ENCODE data around the gene DLD.

The DLD gene

GRCh38 chr7:107850216-107850615 is 40.8 kb upstream of the DLD start:
- H3K36me3 ChIP-seq (replicated peaks) = no peaks in the 10 kb centered on the region
- H3K27ac ChIP-seq = no peak overlapping the region
- no peak for DNase-seq
- no peak overlapping the region for H3K4me3 ChIP-seq (ENCODE audit: low read depth, low read length)
- in situ Hi-C loops (cut with HindIII; ENCODE audit: low pct_ligation_motif_present, low sequenced_read_pairs) = no loop called here
- no peaks in the 10 kb centered on the region for H3K27me3 ChIP-seq (replicated peaks)
- TF ChIP-seq CTCF (IDR thresholded peaks at IDR 0.05; ENCODE audit: low read depth, low read length, missing control alignments) = no peak

GRCh38 chr7:107850643-107851042 is 40.3 kb upstream of the DLD start:
- no peak overlapping the region for H3K4me3 ChIP-seq (ENCODE audit: low read depth, low read length)
- TF ChIP-seq CTCF (IDR thresholded peaks at IDR 0.05; ENCODE audit: low read depth, low read length, missing control alignments) = no peak
- DNase-seq = no peak
- no peaks in the 10 kb centered on the region for H3K27me3 ChIP-seq (replicated peaks)
- H3K36me3 ChIP-seq (replicated peaks) = no peaks in the 10 kb centered on the region
- H3K27ac ChIP-seq = no peak overlapping the region
- in situ Hi-C loops (cut with HindIII; ENCODE audit: low pct_ligation_motif_present, low sequenced_read_pairs) = no loop called here

GRCh38 chr7:107854454-107854853 is 36.5 kb upstream of the DLD start:
- TF ChIP-seq CTCF (IDR thresholded peaks at IDR 0.05; ENCODE audit: low read depth, low read length, missing control alignments) = no peak
- H3K36me3 ChIP-seq (replicated peaks) = no peaks in the 10 kb centered on the region
- H3K4me3 ChIP-seq (ENCODE audit: low read depth, low read length) = no peak overlapping the region
- no peaks in the 10 kb centered on the region for H3K27me3 ChIP-seq (replicated peaks)
- in situ Hi-C loops (cut with HindIII; ENCODE audit: low pct_ligation_motif_present, low sequenced_read_pairs) = no loop called here
- H3K27ac ChIP-seq = no peak overlapping the region
- no peak for DNase-seq

GRCh38 chr7:107854989-107855388 is 36.0 kb upstream of the DLD start:
- Histone ChIP-seq H3K27ac (no peak overlapping the region), H3K4me3 (ENCODE audit: low read depth, low read length) (no peak overlapping the region), H3K36me3 (replicated peaks) (no peaks in the 10 kb centered on the region), H3K27me3 (replicated peaks) (no peaks in the 10 kb centered on the region)
- peak; percentile 18 for DNase-seq
- TF ChIP-seq CTCF (IDR thresholded peaks at IDR 0.05; ENCODE audit: low read depth, low read length, missing control alignments) = no peak
- in situ Hi-C loops (cut with HindIII; ENCODE audit: low pct_ligation_motif_present, low sequenced_read_pairs) = no loop called here

- Histone ChIP-seq H3K4me3 (ENCODE audit: low read depth, low read length) (no peak overlapping the region), H3K27me3 (replicated peaks) (no peaks in the 10 kb centered on the region), H3K36me3 (replicated peaks) (no peaks in the 10 kb centered on the region), H3K27ac (no peak overlapping the region)
- in situ Hi-C loops (cut with HindIII; ENCODE audit: low pct_ligation_motif_present, low sequenced_read_pairs) = no loop called here
- TF ChIP-seq CTCF (IDR thresholded peaks at IDR 0.05; ENCODE audit: low read depth, low read length, missing control alignments) = no peak
- DNase-seq = no peak
These were observed 34.0 kb upstream of the DLD start for GRCh38 chr7:107856806-107857540.

GRCh38 chr7:107857541-107857912 is 33.5 kb upstream of the DLD start:
- Histone ChIP-seq H3K27ac (no peak overlapping the region), H3K4me3 (ENCODE audit: low read depth, low read length) (no peak overlapping the region), H3K36me3 (replicated peaks) (no peaks in the 10 kb centered on the region), H3K27me3 (replicated peaks) (no peaks in the 10 kb centered on the region)
- DNase-seq = peak; percentile 27
- TF ChIP-seq CTCF (IDR thresholded peaks at IDR 0.05; ENCODE audit: low read depth, low read length, missing control alignments) = no peak
- in situ Hi-C loops (cut with HindIII; ENCODE audit: low pct_ligation_motif_present, low sequenced_read_pairs) = no loop called here

Data from brain microvascular endothelial cell (primary cell).